Activated CD8-positive, alpha-beta T cell treated with anti-CD3 and anti-CD28 coated beads for 36 hours (primary cell): Measurements from ENCODE around the gene L1CAM. TPM values are rescaled to one million over a fixed set of nuclear protein-coding genes. Genes with fewer than 3 reads are reported as not detected.

Experiments
- ATAC-seq: fragments of 200-7000 bp; cut with Tn5 transposase; one replicate; pipeline ENCODE4 v1.10.0; 2021; ENCODE audit warnings: mild to moderate bottlenecking, moderate library complexity
- CTCF ChIA-PET: fragments of 350-600 bp; sonication (Branson Sonifier 250); formaldehyde crosslinking; loops from one replicate; lab custom pipeline; 2021; ENCODE audit warnings: antibody characterized with exemption; lab: Charles Lee
- POLR2A ChIA-PET: fragments of 350-600 bp; sonication (Branson Sonifier 250); formaldehyde crosslinking; loops from one replicate; lab custom pipeline; 2021; ENCODE audit warnings: antibody characterized with exemption; lab: Charles Lee
- DNase-seq: peaks from one replicate; pipeline ENCODE4 v3.0.0-alpha.2; 2020
- H3K27ac Mint-ChIP-seq: one replicate; pipeline ENCODE4 v1.8.0; 2021; ENCODE audit warnings: mild to moderate bottlenecking, mixed read lengths
- H3K27me3 Mint-ChIP-seq: one replicate; pipeline ENCODE4 v1.8.0; 2021; ENCODE audit warnings: mixed read lengths
- H3K36me3 Mint-ChIP-seq: one replicate; pipeline ENCODE4 v1.8.0; 2021; ENCODE audit warnings: low read depth, mixed read lengths
- H3K4me1 Mint-ChIP-seq: one replicate; pipeline ENCODE4 v1.8.0; 2021; ENCODE audit warnings: low read depth, mixed read lengths
- H3K4me3 Mint-ChIP-seq: one replicate; pipeline ENCODE4 v1.8.0; 2021; ENCODE audit warnings: mild to moderate bottlenecking, moderate library complexity, mixed read lengths
- H3K9me3 Mint-ChIP-seq: one replicate; pipeline ENCODE4 v1.8.0; 2021; ENCODE audit warnings: mixed read lengths
- CTCF ChIP-seq: fragments of 200-600 bp; IDR thresholded peaks from one replicate; pipeline ENCODE4 v1.8.0; 2022; ENCODE audit warnings: antibody characterized with exemption, mild to moderate bottlenecking
- intact Hi-C: fragments of 100-400 bp; cut with micrococcal nuclease; formaldehyde crosslinking; loops from one replicate; pipeline ENCODE4 v1.10.0; 2022
- total RNA-seq, 2 experiments: library from RNA; stranded (reverse); gene quantifications; one replicate each; pipeline ENCODE4 v1.2.3, GENCODE V29; 2021

Gene L1CAM
- total RNA-seq, 2 experiments from 2014 or later: 2.1 to 2.2 TPM

GRCh38 chrX:153814591-153815315, 71.2 kb downstream of the L1CAM start:
- POLR2A ChIA-PET: no interaction called here
- no peak for TF ChIP-seq CTCF
- H3K4me3 Mint-ChIP-seq: no peak overlapping the region
- DNase-seq (no peak), ATAC-seq (no peak)
- intact Hi-C loops: no loop called here
- no peak overlapping the region for H3K27ac Mint-ChIP-seq
- no peaks in the 10 kb centered on the region for H3K36me3 Mint-ChIP-seq
- H3K9me3 Mint-ChIP-seq: no peaks in the 10 kb centered on the region
- CTCF ChIA-PET: no interaction called here
- peaks cover 16% of the 10 kb centered on the region for H3K4me1 Mint-ChIP-seq
- peaks cover 4% of the 10 kb centered on the region for H3K27me3 Mint-ChIP-seq

GRCh38 chrX:153813161-153813560, 72.8 kb downstream of the L1CAM start:
- ATAC-seq (no peak), DNase-seq (no peak)
- CTCF ChIA-PET: no interaction called here
- H3K9me3 Mint-ChIP-seq: no peaks in the 10 kb centered on the region
- H3K4me3 Mint-ChIP-seq: no peak overlapping the region
- H3K36me3 Mint-ChIP-seq: no peaks in the 10 kb centered on the region
- intact Hi-C loops: no loop called here
- H3K27ac Mint-ChIP-seq: no peak overlapping the region
- POLR2A ChIA-PET: interaction anchor here (1.1 kb wide), 1 partner anchor 18 kb away, joined by 5 read pairs; the partner anchor contains the start of genes IDH3G and SSR4
- peaks cover 12% of the 10 kb centered on the region for H3K4me1 Mint-ChIP-seq
- peaks cover 4% of the 10 kb centered on the region for H3K27me3 Mint-ChIP-seq
- no peak for TF ChIP-seq CTCF

GRCh38 chrX:153812220-153812619, 73.8 kb downstream of the L1CAM start:
- H3K27me3 Mint-ChIP-seq: peaks cover under 1% of the 10 kb centered on the region
- no peaks in the 10 kb centered on the region for H3K36me3 Mint-ChIP-seq
- H3K27ac Mint-ChIP-seq: no peak overlapping the region
- POLR2A ChIA-PET: interaction anchor here (1.1 kb wide), 1 partner anchor 17 kb away, joined by 5 read pairs; the partner anchor contains the start of genes IDH3G and SSR4
- no peak overlapping the region for H3K4me3 Mint-ChIP-seq
- peaks cover 11% of the 10 kb centered on the region for H3K4me1 Mint-ChIP-seq
- ATAC-seq (no peak), DNase-seq (no peak)
- no peak for TF ChIP-seq CTCF
- intact Hi-C loops: no loop called here
- H3K9me3 Mint-ChIP-seq: no peaks in the 10 kb centered on the region
- CTCF ChIA-PET: no interaction called here

Other genes with a start within 250 kb of the L1CAM start
- under 1 TPM in 1 of 2 experiments, not detected in 1; 0.14 TPM for gene DUSP9, start 239.0 kb downstream of the L1CAM start, total RNA-seq
- gene PNCK, start 212.4 kb downstream of the L1CAM start, total RNA-seq: 1 to 10 TPM in 1 of 2 experiments, under 1 TPM in 1; 0.70 to 1.1 TPM
- 1 to 10 TPM; 2.5 to 2.7 TPM for gene SLC6A8, start 198.2 kb downstream of the L1CAM start, total RNA-seq
- gene BCAP31, start 161.8 kb downstream of the L1CAM start, total RNA-seq: 100 to 1,000 TPM in 1 of 2 experiments, 10 to 100 TPM in 1; 97.6 to 102 TPM
- gene ABCD1, start 161.3 kb downstream of the L1CAM start, total RNA-seq: 1 to 10 TPM; 3.9 to 4.4 TPM
- 1 to 10 TPM; 7.7 to 8.2 TPM for gene PLXNB3, start 121.9 kb downstream of the L1CAM start, total RNA-seq
- under 1 TPM in 1 of 2 experiments, not detected in 1; 0.09 TPM for gene SRPK3, start 105.1 kb downstream of the L1CAM start, total RNA-seq
- gene IDH3G, start 91.8 kb downstream of the L1CAM start, total RNA-seq: 10 to 100 TPM; 54.3 to 56.9 TPM
- 100 to 1,000 TPM; 152 to 153 TPM for gene SSR4, start 91.5 kb downstream of the L1CAM start, total RNA-seq
- gene PDZD4, start 55.6 kb downstream of the L1CAM start, total RNA-seq: 1 to 10 TPM; 1.4 to 2.6 TPM
- not detected for gene AVPR2, start 18.5 kb upstream of the L1CAM start, total RNA-seq
- gene ARHGAP4, start 40.1 kb upstream of the L1CAM start, total RNA-seq: 100 to 1,000 TPM; 128 to 130 TPM
- 100 to 1,000 TPM; 123 to 136 TPM for gene NAA10, start 48.9 kb upstream of the L1CAM start, total RNA-seq
- gene RENBP, start 58.5 kb upstream of the L1CAM start, total RNA-seq: 10 to 100 TPM; 14.3 to 15.8 TPM
- 100 to 1,000 TPM; 115 to 116 TPM for gene HCFC1, start 85.6 kb upstream of the L1CAM start, total RNA-seq
- gene TMEM187, start 86.6 kb upstream of the L1CAM start, total RNA-seq: 1 to 10 TPM; 4.4 to 4.5 TPM
- gene IRAK1, start 133.7 kb upstream of the L1CAM start, total RNA-seq: 100 to 1,000 TPM; 134 to 136 TPM
- 10 to 100 TPM; 63.7 to 65.1 TPM for gene MECP2, start 211.5 kb upstream of the L1CAM start, total RNA-seq